SU-DHL-6 (cell line): ENCODE measurements around the gene OR7G2.

Source experiments
- CTCF ChIP-seq: fragments of 200-600 bp; sonication (generic); IDR thresholded peaks from one replicate; pipeline ENCODE4 v1.5.1; 2017; ENCODE audit warnings: antibody characterized with exemption, mild to moderate bottlenecking, low read length, moderate library complexity; ENCODE audit not compliant: insufficient read depth, poor library complexity, severe bottlenecking
- EZH2phosphoT487 ChIP-seq: fragments of 200-600 bp; sonication (generic), shearing (Covaris generic); conservative IDR thresholded peaks from 2 replicates; pipeline ENCODE4 v1.6.1; 2018; ENCODE audit warnings: mild to moderate bottlenecking, antibody characterized with exemption, low read length, moderate library complexity, mixed read lengths

DNA sequence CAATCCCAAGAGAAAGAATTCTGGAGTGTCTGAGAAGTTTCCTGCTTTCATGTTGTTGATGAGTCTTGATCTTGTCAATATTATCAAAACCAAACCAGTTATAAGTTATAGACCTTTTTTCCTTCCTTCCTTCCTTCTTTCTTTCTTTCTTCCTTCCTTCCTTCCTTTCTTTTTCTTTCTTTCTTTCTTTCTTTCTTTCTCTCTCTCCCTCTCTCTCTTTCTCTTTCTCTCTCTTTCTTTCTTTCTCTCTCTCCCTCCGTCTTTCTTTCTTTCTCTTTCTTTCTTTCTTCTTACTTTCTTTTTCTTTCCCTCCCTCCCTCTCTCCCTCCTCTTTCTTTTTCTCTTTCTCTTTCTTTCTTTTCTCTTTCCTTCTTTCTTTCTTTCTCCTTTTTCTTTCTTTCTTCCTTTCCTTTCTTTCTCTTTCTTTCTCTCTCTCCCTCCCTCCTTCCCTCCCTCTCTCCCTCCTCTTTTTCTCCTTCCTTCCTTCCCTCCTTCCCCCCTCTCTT is 19.7 kb upstream of the OR7G2 start, which contains the start of gene OR7G3:
- TF ChIP-seq CTCF (no peak), EZH2phosphoT487 (no peak)
